EL (cell line): ENCODE measurements around the gene CENPX.

ENCODE experiments used
- DNase-seq: peaks from one replicate; pipeline ENCODE4 v3.0.0-alpha.2; 2016

The CENPX gene

DNA sequence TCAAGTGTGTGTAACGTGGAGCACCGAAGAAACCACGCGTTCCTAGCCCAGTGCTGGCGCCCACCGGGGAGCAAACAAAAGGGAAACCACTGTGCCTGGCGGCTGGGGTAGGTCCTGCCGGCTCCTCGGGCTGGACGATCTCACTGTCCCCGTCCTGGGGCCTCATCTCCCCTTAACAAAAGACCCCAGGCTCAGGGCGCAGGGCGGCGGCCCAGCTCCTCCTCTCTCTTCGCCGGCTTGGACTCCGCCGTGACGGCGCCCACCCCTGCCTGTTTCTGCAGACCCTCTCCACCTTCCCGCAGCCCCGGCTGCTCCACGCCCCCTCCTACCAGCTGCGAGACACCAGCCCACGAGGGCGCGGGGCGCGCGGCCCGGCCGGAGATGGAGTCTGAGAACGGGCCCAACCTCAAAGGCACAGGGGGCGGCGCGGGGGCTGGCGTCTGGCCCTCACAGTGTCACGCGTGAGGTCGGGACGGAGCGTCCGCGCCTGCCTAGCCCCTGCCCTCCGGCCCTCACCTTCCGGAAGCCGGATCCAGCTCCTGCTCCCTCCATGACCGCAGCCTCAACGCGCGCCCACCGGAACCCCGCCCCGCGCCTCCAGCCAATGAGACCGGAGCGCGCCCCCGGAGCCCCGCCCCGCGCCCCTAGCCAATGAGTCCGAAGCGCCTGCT, at the start of gene CENPX:
Gene CENPX (minus strand): TSS at position 569 of the 671 bp plus-strand sequence. CDS start 17 bp downstream, at position 552.
- DNase-seq: no peak

DNA sequence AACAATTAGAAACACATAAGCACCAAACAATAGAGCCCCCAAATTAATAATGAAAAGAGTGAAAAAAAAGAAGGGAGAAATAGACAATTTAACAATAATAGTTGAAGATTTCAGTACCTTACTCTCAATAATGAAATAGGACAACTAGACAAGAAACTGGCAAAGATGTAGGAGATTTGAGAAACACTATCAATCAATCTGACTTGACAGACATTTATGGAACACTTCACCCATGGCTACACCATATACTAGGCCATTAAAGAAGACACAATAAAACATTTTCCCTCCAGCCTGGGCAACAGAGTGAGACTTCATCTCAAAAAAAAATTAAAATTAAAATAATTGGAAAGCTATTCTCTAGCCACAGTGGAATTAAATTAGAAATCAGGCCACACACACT, 47.9 kb upstream of the CENPX start:
- DNase-seq: no peak

DNA sequence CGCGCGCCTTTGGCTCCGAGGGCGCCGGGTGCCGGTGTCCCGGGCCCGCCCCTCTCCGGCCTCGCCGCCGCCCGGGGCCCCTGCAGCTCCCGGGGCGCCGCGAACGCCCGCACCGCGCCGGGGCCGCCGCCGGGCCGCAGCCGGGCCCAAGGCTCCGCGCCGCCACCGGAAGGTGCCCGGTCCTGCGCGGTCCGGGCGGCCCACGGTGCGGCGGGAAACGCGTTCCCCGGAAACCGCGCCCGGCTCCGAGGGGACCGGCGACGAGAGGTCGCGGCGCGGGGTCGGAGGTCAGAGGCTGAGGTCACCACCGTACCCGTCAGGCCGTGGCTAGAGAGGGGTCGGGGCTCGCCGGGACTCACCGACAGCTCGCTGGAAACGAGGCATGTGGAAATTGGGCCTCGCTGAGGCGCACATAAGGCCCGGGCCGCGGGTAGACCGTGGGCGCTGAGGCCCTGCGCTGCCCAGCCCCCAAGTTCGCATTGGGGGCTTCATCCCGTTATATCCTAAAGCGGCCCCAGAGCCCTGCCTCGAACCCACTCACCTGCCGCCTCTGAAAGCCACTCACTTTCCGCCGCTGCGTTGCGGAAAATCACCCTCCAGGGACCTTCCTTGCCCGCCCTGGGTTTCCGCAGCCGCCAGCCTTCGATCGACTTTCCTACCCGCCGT, 43.1 kb upstream of the CENPX start, which contains the start of gene DUS1L:
Gene DUS1L (minus strand): TSS at position 167 of the 666 bp plus-strand sequence. CDS start 745 bp downstream, outside the sequence.
- DNase-seq: peak; percentile 43

DNA sequence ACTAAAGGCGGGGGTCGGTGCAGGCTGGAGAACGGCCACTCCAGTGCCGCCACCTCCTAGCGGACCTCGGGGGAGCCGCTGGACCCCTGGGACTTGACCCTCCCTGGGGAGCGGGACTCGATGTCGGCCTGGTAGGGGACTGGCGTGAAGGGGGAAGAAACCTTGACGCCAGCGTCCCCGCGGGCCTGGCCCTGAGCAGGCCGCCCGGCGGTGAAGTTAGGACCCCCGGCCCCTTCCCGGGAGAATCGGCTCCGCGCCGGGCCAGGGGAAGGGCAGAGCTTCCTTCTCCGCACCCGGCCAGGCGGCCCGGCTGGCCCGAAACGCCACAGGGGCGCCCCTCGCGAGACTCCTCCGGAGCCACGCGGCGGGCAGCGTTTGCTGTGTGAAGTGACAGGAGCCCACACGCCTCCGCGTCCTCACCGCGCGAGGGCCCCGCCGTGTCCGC, 42.5 kb upstream of the CENPX start:
- peak; percentile 34 for DNase-seq

DNA sequence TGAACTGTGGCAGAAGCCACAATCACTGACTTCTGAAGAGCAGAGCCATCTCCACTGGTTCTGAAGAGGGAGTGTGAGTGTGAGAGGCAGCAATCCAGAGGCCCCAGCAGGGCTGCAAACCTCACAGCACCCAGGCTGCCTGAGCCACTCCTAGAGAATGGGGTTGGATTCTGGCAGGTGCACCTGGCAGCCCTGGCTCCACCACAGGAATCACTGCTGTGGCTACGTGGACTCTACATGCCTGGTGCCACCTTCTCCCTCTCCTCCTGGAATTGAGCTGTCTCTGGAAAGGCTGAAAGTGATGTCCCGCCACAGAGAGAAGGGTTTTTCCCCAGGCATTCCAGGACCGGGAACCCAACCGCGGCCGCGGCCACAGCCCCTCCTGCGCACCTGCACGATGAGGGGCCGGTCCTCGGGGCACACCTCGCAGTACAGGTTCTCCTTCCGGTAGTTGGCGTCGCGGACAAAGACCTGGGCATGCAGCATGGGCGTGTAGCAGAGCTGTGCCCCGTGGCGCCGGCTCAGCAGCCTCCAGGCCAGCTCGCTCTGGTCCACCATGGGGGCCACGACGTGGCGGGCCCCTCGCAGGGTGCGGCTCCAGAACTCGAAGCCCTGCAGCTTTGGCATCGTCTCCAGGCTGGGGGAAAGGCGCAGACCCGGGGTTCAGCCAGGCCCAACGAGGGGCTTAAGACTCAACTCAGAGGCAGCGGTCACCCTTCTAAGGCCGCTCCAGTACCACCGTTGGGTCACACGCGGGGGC, 41.9 kb upstream of the CENPX start:
- no peak for DNase-seq

DNA sequence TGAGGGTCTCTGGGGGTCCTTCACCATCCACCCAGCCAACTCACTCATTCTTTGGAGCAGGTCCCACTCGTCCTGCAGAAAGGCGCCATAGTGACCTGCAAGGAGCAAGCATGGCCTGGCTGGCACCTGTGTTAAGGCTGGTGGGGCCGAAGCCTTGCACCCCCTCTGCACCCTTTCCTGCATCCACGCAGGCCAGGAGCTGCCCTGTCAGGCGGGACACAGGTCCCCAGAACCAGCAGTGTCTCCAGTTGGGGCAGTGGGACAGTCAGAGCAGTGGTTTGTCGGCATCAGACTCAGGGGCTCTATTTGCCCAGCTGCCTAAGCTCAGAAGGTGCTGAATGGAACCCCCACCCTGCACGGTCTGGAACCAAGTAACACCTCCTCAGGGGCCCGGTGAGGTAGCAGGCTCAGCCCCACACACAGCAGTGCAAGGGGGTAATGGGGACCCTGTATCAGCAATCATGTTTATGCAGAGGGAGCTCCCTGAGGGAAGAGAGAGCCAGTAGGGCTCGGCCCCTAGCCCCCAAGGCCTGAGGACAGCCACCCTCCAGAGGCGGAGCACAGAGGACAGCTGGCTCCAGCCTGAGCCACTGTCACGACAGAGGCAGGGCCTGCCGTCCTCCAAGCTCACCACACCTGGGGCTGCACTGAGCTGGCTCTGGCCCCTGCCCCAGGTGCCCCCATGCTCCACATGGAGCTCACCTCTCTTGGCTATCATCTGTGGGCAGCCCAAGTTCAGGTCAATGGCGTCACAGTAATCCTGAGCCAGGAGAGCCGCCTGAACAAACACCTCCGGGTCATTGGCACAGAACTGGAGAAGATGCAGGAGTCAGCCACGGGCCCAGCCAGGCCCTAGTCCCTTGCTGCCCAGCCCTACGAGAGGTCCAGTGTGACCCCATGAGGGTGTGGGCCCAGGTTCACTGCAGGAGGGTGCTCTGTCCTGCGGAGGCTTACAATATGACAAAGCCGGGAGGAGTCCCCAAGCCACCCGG, 41.0 kb upstream of the CENPX start:
- DNase-seq: no peak

DNA sequence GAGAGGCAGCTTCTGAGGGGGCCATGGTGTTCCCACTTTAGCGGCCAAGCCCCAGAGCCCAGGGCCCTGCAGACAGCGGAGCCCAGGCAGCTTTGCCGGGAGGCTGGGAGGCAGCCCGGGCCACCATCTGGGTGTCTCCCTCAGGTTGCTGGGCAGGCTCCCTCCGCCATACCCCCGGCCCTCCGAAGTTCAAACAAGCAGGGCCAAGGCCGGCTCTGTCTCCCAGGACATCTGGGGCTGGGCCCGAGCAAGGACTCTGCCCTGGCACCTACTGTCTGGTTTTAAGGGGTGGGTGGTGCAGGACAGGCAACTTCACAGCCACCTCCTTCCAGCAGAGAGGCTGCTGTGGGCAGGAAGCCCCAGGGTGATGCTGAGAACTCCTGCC, 40.3 kb upstream of the CENPX start:
- no peak for DNase-seq

DNA sequence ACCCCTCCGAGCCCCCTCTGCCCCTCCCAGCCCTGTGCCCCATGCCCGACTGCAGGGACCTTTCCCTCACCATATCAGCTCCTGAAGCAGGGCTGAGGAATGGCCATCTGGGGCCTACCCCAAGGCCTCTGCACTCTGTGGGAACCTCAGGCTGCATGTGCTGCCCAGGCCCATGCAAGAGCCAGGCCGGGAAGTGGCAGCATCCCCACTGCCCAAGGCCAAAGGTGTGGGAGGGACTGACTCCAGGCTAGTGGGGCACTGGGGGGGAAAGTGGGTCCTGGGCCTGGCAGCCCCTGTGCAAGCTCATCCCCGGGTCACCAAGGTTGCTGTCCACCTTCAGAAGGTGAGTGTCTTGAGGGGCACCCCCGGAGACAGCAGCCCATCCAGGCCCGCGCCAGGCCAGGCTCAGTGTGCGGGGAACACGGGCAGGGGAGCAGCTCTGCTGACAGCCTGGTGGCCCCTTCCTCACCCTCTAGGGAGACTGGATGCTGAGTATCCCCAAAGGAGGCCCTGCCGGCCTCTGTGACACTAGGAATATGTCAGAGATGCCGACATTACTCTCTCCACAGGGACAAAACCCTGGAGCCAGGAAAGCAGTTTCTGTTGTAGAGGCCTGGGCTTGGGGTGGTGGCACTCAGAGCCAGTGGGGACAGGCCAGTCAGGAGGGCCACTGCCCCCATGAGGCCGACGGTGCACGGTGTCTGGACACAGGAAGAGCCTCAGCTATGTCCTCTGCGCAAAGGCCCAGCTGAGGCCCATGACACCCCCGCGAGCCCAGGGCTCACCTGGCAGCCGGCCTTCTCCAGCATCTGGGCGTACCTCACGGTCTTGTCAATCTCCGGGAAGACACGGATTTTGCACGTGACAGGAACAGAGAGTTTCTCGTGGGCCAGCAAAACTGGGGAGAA, 39.7 kb upstream of the CENPX start:
- no peak for DNase-seq

DNA sequence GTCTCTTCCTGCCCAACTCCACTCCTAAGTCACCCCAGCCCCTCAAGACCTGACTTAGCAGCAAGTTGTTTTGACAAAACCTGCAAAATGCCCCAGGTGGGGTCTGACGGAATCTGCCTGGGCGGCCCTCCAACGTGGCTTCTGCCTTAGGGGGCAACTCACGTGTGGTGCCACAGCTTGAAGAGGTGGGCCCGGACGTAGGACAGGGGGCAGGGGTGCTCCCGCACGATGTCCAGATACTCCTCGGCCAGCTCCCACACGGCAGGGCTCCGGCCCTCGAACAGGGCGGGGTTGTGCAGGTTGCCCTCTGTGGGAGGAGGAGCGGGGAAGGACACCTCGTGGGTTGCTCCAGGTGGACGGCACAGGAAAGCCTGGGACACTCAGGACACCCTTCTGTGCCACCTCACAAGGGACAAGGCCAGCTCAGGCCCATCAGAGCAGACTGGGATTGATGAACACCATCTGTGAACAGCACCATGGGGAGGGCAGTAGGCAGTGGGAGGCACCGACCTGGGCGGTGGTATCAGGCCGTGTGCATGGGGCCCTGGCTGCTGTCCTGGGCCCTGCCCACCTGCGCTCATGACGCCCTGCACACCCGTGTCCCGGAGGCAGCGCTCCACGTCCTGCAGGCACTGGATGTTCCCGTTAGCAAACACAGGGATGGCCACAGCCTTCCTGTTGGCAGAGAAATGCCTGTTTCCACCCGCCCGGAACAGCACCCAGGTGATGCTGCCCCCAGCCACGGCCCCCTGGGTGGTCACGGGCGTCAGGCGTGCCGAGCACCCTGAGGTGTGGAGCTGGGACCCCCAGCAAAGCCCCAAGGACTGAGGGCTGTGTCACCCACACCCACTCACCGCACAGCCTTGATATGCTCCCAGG, 38.6 kb upstream of the CENPX start:
- DNase-seq: no peak

DNA sequence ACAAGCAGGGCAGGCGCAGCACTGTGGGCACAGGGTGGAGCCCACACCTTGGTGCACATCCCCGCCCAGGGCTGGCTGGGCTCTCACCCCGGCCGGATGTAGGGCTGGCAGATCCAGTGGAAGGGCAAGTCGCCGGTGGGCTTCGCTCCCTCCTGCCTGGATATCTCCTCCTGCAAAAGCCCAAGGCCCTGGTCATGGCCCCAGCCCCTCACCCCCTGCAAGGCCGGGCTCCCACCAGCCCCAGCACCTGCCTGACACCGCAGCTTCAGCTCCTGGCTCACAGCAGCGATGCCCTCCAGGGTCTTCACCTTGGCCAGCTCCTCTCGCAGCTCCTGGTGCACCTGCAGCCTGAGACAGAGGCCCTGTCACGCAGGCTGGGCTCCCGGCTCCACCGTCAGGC, 37.9 kb upstream of the CENPX start:
- DNase-seq: no peak

DNA sequence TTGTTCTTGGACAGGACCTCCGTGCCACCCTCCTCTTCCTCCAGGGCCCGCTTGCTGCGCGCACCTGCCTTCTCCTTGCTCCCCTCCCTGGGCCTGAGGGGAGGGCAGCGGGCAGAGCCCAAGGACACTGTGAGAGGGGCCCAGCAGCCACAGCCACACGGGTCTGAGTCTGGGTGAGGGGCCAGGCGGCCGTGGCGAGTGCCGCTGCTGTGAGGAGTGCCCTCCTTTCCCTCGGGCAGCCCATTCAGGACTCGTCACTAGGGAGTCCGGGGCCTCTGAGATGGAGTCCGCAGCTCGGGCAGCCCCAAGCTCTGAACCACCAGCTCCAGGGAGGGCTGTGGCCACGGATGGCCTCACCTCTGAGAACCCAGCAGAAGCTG, 37.3 kb upstream of the CENPX start:
- DNase-seq: no peak

DNA sequence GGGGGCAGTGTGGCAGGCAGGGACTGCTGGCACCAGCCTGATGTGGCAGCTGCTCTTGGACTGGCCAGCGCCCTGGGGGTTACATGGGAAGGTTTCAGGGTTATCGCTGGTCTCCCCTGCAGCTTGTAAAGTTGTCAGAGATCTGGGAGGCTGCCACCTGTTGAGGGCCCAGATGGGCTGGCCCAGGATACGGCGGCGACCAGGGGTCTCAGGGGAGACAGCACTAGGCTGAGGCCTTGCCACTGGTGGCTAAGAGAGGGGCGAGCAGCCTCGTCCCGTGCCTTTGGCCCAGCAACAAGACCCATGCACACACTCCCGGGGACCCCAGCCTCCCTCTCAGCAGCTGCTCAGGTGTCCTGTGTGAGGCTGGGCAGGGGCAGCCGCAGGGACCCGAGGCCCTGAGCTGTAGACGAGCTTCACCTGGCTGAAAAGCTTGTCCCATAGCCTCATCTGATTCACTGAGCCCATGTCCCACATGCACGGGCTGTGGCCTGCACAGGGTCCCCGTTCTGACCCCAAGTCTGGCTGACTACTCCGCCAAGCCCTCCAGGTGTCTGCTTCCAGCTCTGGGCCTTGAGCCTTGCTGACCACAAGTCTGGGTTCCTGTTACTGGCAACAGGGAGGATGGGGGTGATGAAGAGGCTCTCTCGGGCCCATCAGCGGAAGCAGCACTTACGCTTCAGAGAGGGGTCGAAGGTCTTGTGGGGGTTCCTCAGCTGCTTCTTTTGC, 36.8 kb upstream of the CENPX start:
- no peak for DNase-seq

DNA sequence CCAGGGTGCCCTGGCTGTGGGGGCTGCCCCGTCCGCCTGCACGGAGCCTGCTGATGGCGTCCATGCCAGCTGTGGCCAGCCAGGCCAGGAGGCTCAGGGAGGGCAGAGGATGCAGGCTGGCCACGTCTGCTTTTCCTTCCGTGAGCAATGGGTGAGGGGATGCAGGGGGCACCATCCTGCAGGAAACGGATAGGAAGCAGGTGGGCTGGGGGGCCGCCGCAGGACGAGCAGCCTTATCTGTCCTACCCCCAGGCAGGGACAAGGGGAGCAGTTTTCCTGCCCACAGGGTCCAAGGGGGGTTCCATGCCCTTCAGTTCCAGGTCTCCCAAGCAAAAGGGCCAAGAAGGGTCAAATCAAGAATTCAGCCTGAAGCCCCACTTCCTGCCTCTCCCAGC, 36.2 kb upstream of the CENPX start:
- DNase-seq: no peak

DNA sequence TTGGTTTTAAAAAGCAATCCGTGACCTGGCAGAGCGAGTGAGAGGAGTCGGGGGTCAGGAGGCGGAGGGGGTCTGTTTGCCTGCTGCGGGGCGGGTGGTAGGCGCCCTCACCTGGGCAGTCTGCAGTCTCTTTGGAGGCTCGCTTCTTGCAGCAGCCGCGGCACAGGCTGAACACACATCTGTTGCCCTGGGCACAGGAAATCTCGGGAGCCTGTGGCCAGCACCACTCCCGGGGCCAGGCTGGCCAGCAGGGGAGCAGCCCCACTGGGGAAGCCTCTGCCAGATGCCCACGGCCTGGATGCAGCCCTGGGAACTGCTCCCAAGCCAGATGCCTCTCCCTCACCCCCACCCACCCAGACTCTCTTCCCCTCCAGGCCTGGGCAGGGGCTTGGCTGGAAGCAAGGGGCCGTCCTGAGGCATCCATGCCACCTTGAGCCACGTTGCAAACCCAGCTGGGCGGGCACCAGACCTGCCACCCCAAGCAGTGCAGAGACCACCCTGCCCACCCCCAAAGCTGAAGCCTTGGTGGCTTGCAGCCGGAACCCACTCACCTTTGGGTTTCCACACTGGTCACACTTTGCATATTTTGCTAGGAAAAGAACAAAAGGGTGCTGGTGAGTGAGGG, 35.7 kb upstream of the CENPX start:
- no peak for DNase-seq

DNA sequence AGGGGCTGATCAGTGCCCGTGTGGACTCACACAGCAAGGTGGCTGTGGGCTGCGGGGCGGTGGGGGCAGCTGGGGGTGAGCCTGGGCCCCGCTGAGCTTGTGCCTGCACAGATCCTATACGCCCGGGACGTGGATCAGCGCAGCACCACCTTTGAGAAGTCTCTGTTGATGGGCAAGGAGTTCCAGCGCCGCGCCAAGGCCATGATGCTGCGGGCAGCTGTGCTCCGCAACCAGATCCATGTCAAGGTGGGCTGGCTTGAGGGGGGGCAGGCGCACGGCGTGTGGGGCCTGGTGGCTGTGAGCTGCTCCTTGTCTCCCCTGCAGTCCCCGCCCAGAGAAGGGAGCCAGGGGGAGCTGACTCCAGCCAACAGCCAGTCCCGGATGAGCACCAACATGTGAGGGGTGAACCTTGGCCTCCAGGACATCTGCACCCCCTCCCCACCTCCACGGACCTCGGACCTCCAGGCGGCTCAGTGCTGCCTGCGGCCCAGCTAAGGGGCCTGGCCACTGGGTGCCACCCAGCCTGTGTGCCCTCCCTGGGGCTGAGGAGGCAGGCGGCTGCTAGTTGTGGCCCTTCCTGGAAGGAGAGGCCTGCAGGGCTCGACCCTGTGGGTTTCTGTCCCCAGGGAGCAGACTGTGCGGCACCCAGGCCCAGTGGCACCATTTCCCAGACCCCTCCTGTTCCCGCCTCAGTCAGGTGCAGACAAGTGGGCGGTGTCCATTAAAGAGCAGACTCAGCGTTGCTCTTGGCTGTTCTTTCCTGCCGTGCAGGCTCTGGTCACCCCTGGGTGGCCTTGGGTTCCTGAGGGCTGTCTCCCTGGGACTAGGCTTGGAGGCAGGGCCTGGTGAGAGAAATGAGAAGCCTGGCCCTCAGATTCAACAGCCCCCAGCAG, 34.3 kb upstream of the CENPX start:
- no peak for DNase-seq

DNA sequence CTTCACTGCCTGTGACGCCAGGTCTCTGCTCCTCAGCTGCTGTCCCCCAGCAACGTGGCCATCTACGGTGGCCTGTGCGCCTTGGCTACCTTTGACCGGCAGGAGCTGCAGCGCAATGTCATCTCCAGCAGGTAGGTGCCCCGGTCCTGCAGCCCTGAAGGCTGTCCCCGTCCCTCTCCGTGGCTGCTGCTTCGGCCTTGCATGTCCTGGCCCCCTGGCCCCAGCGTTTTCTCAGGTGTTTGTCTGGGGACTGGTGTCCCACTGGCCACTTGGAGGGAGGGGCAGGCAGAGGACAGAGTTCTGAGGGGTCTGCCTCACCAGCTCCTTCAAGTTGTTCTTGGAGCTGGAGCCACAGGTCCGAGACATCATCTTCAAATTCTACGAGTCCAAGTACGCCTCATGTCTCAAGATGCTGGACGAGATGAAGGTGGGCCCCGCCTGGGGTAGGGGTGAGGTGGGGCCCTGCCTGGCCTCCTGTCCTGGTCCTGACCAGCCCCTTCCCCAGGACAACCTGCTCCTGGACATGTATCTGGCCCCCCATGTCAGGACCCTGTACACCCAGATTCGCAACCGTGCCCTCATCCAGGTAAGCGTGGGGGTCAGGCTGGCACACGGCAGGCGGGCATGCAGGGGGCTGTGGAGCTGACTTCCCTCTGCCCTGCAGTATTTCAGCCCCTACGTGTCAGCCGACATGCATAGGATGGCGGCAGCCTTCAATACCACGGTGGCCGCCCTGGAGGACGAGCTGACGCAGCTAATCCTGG, 33.5 kb upstream of the CENPX start:
- DNase-seq: no peak
